HT1080 (cell line): ENCODE data around the gene APBA2. TPM values are rescaled to one million over a fixed set of nuclear protein-coding genes. Genes with fewer than 3 reads are reported as not detected.

ENCODE experiments used
- DNase-seq: peaks from one replicate; pipeline ENCODE4 v3.0.0-alpha.2; 2015; ENCODE audit warnings: low read depth
- total RNA-seq: library from RNA; depleted of rRNA; stranded (reverse); fragments of >200 nt; shearing (Covaris generic); gene quantifications from 2 replicates; pipeline ENCODE4 v1.2.3, GENCODE V29; 2014

APBA2 gene
- total RNA-seq, 1 experiment from 2014 or later, result 50.8 TPM

GRCh38 chr15:29079479-29079878 is 193.7 kb downstream of the APBA2 start:
- DNase-seq, result no peak

DNA sequence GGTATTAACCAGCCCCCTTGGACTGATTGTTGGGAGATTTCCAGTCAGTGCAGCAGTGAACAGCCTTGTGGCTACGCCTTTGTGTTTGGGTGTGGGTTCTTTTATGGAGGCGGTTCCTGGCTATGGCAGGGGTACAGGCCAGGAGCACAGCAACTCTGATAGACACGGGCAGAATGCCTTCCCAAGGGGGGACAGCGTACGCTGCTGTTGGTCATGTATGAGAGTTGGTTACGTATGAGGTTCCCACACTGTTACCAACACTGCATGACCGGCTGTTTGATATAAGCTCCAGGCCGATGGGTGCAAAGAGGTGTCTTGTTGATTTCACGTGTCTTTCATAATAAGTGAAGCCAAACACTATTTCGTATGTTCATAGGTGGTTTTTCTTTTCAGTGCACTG is 196.0 kb downstream of the APBA2 start:
- no peak for DNase-seq

- DNase-seq, result no peak
These were observed 197.4 kb downstream of the APBA2 start for GRCh38 chr15:29083161-29083560.

DNA sequence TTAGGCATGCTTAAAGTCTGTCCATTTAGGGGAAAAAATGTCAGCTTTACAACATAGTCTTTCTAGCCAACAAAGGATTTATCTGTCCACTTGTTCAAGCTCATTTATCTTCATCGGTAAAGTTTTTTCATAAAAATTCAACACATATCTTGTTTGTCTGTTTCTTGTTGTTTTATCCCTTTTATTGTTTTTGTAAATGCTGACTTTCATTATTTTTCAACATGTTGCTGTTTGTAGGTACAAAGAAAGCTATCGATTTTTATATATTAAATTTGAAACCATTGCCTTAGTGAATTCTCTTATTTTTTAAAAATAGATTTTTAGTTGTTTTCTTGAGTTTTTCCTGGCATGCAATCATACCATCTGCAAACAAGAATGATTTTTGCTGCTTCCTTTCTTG is 198.1 kb downstream of the APBA2 start:
- no peak for DNase-seq

DNA sequence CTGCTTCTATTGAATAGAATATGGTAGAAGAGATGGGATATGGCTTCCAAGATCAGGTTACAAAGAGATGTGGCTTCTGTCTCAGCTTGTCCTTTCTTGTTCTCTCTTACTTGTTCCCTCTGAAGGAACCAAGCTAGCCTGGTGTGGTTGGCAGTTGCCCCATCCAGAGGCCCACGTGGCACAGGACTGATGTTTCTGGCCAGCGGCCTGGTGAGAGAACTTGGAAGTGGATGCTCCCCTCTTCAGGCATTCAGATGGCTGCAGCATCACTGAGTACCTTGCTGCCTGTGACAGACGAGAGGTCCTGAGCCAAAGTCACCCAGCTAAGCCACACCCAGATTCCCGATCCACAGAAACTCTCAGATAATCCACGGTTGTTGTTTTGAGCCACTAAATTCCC is 200.2 kb downstream of the APBA2 start:
- DNase-seq, result no peak

GRCh38 chr15:29086891-29087290 is 201.1 kb downstream of the APBA2 start:
- no peak for DNase-seq

DNA sequence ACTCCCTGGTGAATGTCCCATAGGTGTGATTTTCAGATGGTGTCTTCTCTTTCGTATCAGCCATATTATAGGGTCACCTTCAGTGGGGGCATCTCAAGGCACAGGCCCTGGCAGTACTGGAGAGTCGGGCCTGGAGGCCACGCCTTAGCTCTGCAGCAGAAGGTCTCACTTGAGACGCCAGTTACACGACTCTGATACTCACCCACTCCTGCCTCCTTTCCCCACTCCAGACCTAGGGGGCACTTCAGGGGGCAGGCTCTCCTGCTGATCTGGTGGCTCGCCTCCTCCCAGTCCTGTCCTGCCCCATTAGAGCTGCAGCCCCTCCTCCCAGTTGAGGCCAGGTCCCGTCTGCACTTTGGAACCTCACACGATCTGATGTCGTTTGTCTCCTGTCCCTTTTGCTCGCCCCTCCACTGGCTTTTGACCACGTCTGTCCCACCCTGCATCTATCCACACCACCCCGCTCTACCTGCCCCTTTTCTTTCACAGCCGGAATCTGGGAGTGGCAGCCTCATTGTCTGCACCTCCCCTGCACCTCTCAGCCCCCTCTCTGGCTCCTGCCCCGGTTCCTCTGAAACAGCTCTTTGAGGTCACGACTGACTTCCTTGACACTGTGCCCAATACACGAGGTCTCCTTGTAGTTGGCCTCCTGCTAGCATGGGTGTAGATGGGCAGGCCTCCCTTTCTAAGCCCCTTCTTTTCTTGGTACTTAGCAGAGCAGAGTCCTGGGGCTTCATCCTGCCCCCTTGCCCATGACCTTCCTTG is 201.9 kb downstream of the APBA2 start:
- no peak for DNase-seq

DNA sequence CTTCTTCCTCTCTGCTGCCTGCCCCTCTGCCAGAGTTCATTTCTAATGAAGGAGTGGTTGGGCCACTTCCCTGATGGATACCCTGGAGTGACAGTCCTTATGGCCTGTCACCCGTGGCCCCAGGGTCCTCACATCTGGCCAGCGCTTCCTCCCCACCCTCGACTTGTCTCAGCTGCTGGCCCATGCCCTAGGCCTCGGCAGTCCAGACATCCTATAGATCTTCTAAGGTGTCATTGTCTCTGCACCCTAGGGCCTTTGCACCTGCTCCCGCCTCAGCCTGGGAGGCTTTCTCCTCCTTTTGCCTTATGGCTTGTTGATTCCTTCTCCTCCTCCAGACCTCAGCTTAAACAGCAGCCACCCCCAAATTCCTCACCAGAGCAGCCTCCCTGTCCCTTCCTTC is 202.9 kb downstream of the APBA2 start:
- no peak for DNase-seq

DNA sequence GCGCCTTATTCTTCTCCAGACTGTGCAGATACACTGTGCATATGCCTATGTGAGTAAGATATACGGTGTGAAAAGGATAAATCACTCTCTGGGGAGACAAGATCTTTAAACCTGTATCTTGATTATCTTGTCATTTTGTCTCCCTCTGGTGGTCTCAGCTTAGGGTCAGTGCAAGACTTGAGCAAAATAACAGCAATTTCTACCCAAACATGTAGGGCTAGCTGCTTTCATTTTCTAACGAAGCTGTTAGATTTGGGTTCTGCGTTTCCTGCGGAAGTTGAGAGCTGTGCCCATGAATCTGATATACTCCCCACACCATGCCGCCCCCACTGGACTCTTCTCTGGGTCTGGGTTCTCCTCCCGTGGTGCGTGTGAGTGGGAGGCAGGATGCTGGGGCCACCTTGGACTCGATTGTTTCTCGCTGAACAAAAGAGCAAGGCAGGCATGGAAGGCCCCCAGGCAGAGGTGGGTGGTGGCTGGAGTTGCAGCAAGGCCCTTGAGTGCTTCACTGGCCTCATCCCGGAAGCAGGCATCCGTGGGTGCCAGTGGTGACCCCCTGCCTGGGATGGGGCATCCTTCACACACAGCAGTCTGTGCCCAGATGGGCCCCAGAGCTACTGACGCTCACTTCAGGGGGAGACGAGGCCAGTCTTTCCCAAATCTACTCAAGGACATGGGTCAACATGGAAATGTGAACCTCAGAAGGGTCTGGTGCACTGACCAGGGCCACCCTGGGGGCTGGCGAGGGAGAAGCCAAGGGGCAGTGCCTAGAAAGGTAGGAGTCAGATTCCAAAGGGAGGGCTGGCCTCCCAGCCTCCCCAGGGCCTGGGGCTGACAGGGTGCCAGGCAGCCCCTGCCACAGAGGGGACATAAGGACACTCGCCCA is 204.2 kb downstream of the APBA2 start:
- peak; percentile 13 for DNase-seq

DNA sequence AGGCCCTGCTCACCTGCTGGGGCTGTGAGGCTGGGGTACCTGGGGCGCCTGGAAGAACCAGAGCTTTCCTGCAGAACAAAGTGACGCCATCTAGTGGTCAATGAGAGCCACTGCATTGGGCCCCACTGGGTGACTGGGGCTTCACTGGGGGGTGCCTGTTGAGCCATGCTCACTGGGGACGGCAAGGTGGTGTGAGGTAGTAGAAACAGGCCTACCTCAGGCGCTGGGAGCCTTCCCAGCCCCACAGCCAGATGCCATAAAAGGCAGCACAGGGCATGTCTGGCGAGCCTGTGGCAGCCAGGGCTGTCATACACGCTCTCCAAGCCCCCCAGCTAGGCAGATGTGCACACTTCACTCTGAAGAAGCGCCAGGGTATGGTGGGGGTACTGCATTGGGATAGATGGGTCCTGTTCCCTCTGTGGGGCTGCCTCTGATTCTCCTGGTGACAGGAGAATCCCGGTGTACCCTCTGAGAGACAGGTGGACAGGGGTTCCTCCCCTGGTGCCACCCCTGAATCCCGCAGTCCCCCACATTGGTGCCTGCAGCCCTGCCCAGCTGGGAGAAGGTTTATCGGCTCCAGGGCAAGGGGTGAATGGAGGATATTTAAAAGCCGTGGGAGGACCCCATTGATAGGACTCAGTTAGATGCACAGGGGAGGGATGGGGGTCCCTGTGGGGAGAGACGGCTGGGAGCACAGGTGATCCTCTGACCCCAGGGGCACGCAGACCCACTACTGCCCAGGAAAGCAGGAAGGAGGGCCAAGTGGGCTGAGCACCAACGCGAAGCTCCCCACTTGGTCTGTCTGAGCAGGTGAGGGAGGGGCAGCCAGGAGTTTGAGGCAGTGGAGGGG is 205.1 kb downstream of the APBA2 start:
- peak; percentile 21 for DNase-seq

DNA sequence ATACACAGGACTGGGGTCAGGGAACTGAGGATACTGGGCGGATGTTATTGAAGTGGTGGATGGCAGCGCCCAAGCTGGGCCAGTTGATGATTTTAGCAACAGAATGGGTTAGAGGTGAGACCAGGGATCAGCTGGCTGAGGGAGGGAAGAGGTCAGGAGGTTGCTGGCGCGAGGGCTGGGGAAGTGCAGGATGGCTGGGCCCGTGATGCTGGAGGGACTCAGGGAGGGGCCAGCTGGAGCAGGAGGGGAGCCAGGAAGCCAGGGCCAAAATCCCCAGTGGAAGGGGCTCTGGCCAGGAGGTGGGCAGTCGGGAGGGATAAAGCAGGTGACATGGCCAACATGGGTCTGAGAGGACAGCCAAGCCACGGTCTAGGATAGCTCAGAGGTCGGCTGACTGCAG is 205.9 kb downstream of the APBA2 start:
- DNase-seq, result no peak

DNA sequence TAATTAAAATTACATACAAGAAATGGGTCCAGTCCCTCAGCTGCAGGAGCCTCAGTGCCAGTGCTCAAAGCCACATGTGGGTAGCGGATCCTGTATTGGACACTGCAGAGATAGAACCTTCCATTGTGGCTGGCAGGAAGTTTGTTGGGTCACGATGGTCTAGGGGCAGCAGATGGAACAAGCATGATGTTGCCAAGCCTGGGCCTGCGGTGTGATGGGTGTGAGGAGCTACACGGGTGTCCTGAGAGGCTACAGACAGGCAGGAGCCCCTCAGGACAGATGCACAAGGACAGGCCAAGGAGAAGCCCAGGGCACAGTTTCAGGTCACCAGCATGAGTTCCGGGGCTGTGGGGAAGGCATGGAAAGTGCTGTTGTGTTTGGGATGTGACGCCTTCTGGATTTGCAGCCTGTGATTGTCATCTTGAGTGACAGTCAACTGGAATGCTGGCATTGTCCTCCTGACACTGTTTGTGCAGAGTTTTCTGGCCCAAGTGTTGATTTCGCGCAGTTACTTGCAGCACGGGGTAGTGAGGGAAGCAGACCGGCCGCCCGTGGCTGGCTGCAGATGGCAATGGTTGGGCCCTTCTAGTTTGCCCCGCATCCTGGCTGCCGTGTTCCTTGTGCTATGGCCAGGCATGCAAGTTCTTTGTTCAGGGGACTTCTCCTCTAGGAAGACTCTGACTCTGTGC is 206.7 kb downstream of the APBA2 start:
- no peak for DNase-seq

- no peak for DNase-seq
These were observed 207.3 kb downstream of the APBA2 start for GRCh38 chr15:29093065-29093435.

- DNase-seq, result no peak
These were observed 208.0 kb downstream of the APBA2 start for GRCh38 chr15:29093696-29094343.

DNA sequence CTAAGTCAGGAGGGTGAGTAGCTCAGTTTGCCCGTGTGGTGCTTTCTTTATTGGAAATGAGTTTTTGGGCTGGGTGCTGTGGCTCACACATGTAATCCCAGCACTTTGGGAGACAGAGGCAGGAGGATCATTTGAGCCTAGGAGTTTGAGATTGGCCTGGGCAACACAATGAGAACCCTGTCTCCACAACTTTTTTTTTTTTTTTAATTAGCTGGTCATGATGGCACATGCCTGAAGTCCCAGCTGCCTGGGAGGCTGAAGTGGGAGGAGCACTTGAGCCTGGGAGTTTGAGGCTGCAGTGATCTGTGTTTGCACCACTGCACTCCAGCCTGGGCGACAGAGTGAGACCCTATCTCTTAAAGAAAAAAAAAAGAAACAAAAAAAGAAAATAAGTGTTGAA is 208.9 kb downstream of the APBA2 start:
- no peak for DNase-seq

DNA sequence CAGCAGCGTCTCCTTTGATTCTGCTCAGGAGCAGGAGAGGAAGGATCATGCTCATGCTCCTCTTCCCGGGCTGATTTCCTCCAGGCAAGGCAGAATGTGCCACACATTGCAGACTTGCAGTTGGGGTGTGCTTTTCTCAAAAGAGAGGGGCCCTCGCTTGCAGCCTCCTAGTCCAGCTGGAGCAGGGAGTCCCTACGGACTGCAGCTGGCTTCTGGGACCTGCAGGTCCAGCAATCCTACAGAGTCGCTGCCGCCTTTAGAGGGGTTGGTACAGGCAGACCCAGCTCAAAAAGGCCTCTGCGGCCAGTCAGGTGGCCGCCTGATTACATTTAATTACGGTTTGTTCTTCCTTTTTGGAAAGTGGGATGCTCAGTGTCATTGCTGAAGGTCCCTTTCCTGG is 210.0 kb downstream of the APBA2 start:
- no peak for DNase-seq

DNA sequence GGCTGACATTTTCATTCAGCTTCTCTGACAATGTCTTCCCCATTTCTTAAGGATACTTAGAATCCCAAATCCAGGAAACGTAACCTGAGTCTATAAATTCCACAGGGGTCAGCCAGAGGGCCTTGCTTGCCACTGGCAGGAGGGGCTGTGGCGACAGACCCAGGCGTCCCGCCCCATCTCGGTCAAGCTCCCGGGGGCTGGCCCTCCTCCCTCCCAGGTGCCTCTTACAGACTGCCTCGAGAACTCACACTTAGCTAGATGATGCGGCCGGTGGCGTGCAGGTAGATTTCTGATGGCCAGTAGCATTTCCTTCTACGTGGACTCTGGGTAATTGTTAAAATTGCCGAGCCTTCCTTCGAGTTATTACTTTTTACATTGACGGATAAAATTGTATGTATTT is 211.4 kb downstream of the APBA2 start:
- DNase-seq, result no peak

DNA sequence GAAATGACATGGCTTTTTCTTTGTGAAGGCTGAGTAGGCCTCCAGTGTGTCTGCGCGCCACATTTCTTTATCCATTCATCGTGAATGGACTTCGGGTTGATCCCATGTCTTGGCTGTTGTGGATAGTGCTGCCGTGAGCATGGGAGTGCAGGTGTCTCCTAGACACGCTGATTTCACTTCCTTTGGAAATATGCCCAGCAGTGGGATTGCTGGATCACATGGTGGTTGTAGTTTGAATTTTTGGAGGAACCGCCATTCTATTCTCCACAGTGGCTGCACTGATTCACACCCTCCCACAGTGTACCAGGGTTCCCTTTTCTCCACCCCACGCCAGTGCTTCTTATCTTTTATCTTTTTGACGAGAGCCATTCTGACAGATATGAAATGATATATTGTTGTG is 212.2 kb downstream of the APBA2 start:
- DNase-seq, result no peak

- DNase-seq, result no peak
These were observed 212.9 kb downstream of the APBA2 start for GRCh38 chr15:29098652-29099051.

- no peak for DNase-seq
These were observed 213.5 kb downstream of the APBA2 start for GRCh38 chr15:29099131-29099880.
